ENCODE measurements around the gene CACNB2. TPM values are rescaled to one million over a fixed set of nuclear protein-coding genes. Genes with fewer than 3 reads are reported as not detected.

The CACNB2 gene
- total RNA-seq, 1 experiment from 2014 or later = 0.07 TPM

DNA sequence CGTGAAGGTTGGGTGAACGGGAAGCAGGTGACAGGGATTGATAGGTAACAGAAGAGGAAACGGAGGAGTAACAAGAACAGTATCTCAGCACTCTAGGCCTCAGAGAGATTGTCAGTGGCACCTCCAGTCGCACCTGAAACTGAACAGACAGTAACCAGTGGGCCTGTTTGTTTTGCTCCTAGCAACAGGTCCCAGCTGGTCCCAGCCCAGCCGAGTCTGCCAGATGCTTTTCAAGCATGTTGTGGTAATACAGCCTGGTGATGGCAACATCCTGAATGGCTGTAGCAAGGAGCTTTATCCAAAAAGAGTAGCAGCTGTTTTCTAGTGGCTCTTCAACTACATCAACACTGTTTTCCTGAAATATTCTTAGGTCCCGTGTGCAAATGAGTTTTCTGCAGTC is 4.7 kb downstream of the CACNB2 start:
- no peak overlapping the region for H3K4me3 ChIP-seq (ENCODE audit: low read length)
- no peak overlapping the region for H2AFZ ChIP-seq (ENCODE audit: low read length)
- no TSS peak for BruUV-seq (replicated peaks)
- H3K4me2 ChIP-seq (ENCODE audit: low read length) = no peak overlapping the region
- DNase-seq (no peak), ATAC-seq (no peak)
- no peaks in the 10 kb centered on the region for H4K20me1 ChIP-seq (ENCODE audit: low read length)
- no peaks in the 10 kb centered on the region for H3F3A ChIP-seq (ENCODE audit: low read length, unreplicated experiment)
- no peaks in the 10 kb centered on the region for H3K4me1 ChIP-seq (ENCODE audit: insufficient read depth, low read length)
- H3K27me3 ChIP-seq (ENCODE audit: low read length) = 0 out of 2 replicates have a peak, but pooled peaks cover 6% of the 10 kb centered on the region
- intact Hi-C loops (cut with micrococcal nuclease) = no loop called here
- H3K27ac ChIP-seq (ENCODE audit: low read length) = no peak overlapping the region
- POLR2A ChIA-PET (ENCODE audit: unreplicated experiment) = no interaction called here
- no peaks in the 10 kb centered on the region for H3K9me2 ChIP-seq (replicated peaks; ENCODE audit: low read length)
- H3K9ac ChIP-seq (ENCODE audit: low read length) = no peak overlapping the region
- H3K36me3 ChIP-seq (ENCODE audit: low read depth, low read length) = no peaks in the 10 kb centered on the region
- H3K79me2 ChIP-seq (ENCODE audit: low read length) = no peaks in the 10 kb centered on the region
- no peak for TF ChIP-seq EZH2 (IDR thresholded peaks at IDR 0.05; ENCODE audit: low read length, unreplicated experiment)
- TF ChIP-seq, protein P1, sequence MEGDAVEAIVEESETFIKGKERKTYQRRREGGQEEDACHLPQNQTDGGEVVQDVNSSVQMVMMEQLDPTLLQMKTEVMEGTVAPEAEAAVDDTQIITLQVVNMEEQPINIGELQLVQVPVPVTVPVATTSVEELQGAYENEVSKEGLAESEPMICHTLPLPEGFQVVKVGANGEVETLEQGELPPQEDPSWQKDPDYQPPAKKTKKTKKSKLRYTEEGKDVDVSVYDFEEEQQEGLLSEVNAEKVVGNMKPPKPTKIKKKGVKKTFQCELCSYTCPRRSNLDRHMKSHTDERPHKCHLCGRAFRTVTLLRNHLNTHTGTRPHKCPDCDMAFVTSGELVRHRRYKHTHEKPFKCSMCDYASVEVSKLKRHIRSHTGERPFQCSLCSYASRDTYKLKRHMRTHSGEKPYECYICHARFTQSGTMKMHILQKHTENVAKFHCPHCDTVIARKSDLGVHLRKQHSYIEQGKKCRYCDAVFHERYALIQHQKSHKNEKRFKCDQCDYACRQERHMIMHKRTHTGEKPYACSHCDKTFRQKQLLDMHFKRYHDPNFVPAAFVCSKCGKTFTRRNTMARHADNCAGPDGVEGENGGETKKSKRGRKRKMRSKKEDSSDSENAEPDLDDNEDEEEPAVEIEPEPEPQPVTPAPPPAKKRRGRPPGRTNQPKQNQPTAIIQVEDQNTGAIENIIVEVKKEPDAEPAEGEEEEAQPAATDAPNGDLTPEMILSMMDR (conservative IDR thresholded peaks at IDR 0.05; ENCODE audit: low read depth, low read length) = no peak
- CTCF ChIA-PET = no interaction called here
- no peaks in the 10 kb centered on the region for H3K9me3 ChIP-seq (ENCODE audit: low read length)

DNA sequence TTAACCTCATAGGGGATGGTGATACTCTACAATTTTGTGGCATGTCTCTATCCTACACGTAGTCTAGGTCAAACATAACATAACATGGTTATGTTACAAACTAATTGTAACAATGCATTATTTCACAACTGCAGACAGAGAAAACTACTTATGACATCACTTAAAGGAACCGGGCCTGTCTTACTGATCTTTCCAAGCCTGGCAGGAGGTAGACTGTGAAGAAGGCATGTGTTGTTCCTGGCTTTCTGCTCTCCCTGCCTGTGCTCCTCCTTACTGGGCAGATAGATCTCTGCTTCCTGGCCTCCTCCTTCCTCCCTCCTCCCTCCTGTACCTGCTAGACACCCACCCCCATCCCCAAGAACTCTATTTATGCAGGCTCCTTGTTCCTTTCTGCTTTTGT is 5.4 kb downstream of the CACNB2 start:
- H3K4me3 ChIP-seq (ENCODE audit: low read length) = no peak overlapping the region
- TF ChIP-seq EZH2phosphoT487 (IDR thresholded peaks at IDR 0.05; ENCODE audit: borderline replicate concordance, low read length) (no peak), EZH2 (IDR thresholded peaks at IDR 0.05; ENCODE audit: low read length, unreplicated experiment) (no peak)
- TF ChIP-seq, protein P1 (conservative IDR thresholded peaks at IDR 0.05; ENCODE audit: low read depth, low read length) = no peak
- H3K27me3 ChIP-seq (ENCODE audit: low read length) = 0 out of 2 replicates have a peak, but pooled peaks cover 5% of the 10 kb centered on the region
- BruUV-seq (replicated peaks) = no TSS peak
- no peaks in the 10 kb centered on the region for H3K9me3 ChIP-seq (ENCODE audit: low read length)
- intact Hi-C loops (cut with micrococcal nuclease) = no loop called here
- no peaks in the 10 kb centered on the region for H3K36me3 ChIP-seq (ENCODE audit: low read depth, low read length)
- no peaks in the 10 kb centered on the region for H3K4me1 ChIP-seq (ENCODE audit: insufficient read depth, low read length)
- no peak overlapping the region for H2AFZ ChIP-seq (ENCODE audit: low read length)
- CTCF ChIA-PET = no interaction called here
- ATAC-seq = no peak
- no peak overlapping the region for H3K9ac ChIP-seq (ENCODE audit: low read length)
- H3K4me2 ChIP-seq (ENCODE audit: low read length) = no peak overlapping the region
- H3K9me2 ChIP-seq (replicated peaks; ENCODE audit: low read length) = no peaks in the 10 kb centered on the region
- no peak overlapping the region for H3K27ac ChIP-seq (ENCODE audit: low read length)
- POLR2A ChIA-PET (ENCODE audit: unreplicated experiment) = no interaction called here
- H3F3A ChIP-seq (ENCODE audit: low read length, unreplicated experiment) = no peaks in the 10 kb centered on the region
- no peaks in the 10 kb centered on the region for H3K79me2 ChIP-seq (ENCODE audit: low read length)
- DNase-seq = no peak
- no peaks in the 10 kb centered on the region for H4K20me1 ChIP-seq (ENCODE audit: low read length)

DNA sequence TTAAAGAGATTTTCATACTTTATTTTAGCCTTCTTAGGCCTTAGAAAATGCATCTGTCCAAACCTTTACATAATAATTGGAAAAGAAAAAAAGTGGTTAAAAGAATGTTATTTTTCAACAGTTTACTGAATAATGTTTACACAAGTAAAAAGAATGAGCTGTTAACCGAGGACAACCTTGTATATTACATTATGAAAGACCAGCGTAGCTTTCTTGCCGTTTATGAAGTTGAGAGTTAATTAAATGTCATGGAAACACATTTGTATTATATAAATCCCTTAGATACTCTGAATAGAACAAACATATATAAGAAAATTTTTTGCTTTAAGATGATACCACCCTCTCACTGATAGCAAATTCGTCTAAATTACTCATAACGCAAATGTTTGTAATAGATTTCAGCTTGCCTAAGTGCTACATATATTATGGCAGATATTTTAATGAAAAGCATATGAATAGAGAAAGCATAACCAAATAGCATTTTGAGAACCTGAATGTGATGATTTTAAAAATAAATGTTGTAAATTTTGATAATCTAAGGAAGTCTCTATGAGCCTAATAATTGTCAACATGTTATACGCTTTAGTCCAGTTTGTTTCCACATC is 9.1 kb downstream of the CACNB2 start:
- Histone ChIP-seq H3K36me3 (ENCODE audit: low read depth, low read length) (no peaks in the 10 kb centered on the region), H3K9me3 (ENCODE audit: low read length) (no peaks in the 10 kb centered on the region), H3K4me2 (ENCODE audit: low read length) (no peak overlapping the region), H2AFZ (ENCODE audit: low read length) (no peak overlapping the region), H3K4me1 (ENCODE audit: insufficient read depth, low read length) (no peaks in the 10 kb centered on the region), H4K20me1 (ENCODE audit: low read length) (no peaks in the 10 kb centered on the region), H3K27ac (ENCODE audit: low read length) (no peak overlapping the region), H3F3A (ENCODE audit: low read length, unreplicated experiment) (no peaks in the 10 kb centered on the region), H3K27me3 (ENCODE audit: low read length) (no peaks in the 10 kb centered on the region), H3K4me3 (ENCODE audit: low read length) (no peak overlapping the region), H3K79me2 (ENCODE audit: low read length) (no peaks in the 10 kb centered on the region), H3K9ac (ENCODE audit: low read length) (no peak overlapping the region), H3K9me2 (replicated peaks; ENCODE audit: low read length) (no peaks in the 10 kb centered on the region)
- BruUV-seq (replicated peaks) = no TSS peak
- DNase-seq (no peak), ATAC-seq (no peak)
- TF ChIP-seq EZH2 (IDR thresholded peaks at IDR 0.05; ENCODE audit: low read length, unreplicated experiment) = no peak
- TF ChIP-seq, protein P1 (conservative IDR thresholded peaks at IDR 0.05; ENCODE audit: low read depth, low read length) = no peak
- TF ChIP-seq EZH2phosphoT487 (IDR thresholded peaks at IDR 0.05; ENCODE audit: borderline replicate concordance, low read length) = no peak
- intact Hi-C loops (cut with micrococcal nuclease) = no loop called here
- CTCF ChIA-PET = no interaction called here
- POLR2A ChIA-PET (ENCODE audit: unreplicated experiment) = no interaction called here
